ENCODE measurements around the gene NAALADL2. TPM values are rescaled to one million over a fixed set of nuclear protein-coding genes. Genes with fewer than 3 reads are reported as not detected.

Gene NAALADL2
- polyA plus RNA-seq, 1 donor, result 5.9 TPM

DNA sequence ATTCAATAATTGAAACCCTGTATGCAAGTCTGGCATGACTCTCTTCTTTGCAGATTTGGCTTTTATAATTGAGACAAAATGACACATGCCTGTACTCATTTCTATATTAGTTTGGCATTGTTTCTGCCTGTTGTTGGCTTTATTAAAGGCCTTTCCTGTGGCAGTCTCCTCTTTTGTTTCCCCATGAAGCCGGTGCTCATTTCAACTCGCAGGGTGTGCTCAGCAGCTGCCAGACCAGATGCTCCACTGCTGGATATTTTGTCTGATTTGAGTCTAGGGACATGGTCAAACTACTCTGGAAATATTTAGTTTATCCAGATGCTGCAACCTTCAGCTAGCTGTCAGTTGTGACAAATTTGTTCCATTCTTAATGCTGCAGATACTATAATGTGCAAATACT lies 445.3 kb downstream of the NAALADL2 start:
- DNase-seq (ENCODE audit: low read depth), result peak; percentile 91

DNA sequence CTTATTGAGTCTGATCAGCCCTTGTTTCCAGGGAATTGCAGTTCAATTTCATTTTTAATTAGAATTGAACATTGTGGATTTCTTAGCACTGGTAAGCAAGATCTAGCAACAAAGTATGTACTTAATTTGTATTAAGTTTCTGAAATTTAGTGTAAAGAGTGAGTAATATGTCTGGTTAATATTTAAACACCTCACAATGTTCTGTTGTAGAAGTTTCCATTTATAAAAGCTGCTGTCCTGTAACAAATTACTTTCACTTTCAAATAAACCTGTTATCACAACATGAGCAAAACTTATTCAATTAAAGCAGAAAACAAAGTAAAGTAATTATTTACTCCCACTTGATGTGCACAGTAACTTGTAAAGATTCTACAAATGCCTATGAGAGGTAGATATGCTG lies 448.5 kb downstream of the NAALADL2 start:
- no peak for DNase-seq (ENCODE audit: low read depth)

DNA sequence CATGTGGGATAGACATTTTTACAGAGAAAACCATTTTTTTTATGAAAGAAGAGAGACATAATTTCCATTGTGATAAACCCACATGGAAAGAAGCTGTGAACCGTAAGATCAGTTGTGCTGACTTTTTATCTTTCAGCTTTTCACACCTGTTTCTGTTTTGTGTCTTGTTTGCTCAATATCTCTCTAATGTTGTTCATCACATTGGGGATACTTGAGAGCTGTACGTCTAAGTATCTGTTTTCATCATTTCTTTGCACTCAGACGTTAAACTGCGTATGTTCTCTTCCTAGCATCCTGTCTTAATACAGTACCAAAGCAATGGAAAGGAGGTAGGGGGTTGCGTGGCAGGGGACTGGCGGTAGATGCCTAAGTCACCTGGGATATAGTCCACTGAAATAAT lies 449.0 kb downstream of the NAALADL2 start:
- DNase-seq (ENCODE audit: low read depth), result no peak

DNA sequence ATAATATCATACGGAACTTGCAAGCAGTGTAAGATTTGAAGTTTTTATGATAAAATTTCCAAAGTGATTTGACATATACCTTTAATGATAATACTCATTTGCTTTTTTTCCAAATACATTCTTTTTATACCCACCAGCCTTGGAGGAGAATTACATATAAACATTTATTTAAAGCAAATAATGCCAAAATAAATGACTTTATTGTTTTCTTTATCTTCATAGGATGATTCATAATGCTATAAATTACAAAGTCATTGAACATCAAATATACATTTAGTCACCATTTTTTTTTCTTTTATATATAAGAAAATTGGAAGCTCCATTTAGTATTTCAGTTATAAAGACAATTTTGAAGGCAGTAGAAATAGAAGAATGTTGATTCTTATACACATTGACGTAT lies 450.9 kb downstream of the NAALADL2 start:
- DNase-seq (ENCODE audit: low read depth), result no peak

DNA sequence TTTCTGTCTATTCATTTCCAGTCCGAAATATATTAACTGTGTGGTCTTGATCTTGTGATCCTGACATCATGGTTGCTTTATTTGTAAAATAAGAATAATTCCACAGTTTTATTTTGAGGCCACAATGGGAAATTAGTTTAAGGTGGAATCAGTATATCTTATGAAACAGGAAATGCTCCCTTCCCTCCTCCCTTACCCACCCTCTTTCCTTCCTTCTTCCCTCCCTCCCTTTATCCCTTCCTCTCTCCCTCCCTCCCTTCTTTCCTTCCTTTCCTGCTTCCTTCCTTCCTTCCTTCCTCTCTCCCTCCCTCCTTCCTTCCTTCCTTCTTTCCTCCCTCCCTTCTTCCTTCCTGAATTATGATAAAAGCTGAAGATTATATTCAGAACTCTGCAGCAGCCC lies 452.3 kb downstream of the NAALADL2 start:
- no peak for DNase-seq (ENCODE audit: low read depth)

DNA sequence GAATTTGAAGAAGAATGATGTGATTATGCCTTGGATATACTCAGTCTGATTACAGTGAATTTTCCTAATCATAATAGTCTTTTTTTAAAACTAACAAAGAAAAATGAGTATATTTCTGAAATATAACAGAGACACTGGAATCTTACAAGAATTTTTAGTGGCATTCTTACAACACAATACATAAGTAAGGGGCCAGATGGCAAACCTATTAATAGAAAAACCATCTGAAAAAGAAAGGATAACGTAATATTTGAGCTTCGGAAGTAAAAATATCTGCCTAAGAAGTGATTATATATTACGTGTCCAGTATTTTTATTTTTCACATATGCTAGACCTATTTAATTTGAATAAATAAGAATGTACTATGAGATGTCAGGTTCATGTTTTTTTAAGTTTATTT lies 452.8 kb downstream of the NAALADL2 start:
- no peak for DNase-seq (ENCODE audit: low read depth)

DNA sequence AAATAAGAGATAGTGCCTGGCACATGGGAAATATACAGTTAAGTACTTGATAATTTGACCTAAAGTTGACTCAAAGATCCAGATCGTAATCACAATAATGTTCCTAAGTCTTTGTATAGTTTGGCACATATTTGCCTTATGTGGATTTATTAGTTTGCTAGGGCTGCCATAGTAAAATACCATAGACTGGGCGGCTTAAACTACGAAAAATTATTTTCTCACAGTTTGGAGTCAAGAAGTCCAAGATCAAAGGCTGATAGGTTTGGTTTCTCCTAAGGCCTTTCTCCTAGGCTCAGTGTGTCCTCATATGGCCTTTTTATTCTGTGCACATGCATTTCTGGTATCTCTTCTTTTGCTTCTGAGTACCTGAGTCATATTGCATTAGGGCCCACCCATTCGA lies 453.7 kb downstream of the NAALADL2 start:
- DNase-seq (ENCODE audit: low read depth), result no peak

DNA sequence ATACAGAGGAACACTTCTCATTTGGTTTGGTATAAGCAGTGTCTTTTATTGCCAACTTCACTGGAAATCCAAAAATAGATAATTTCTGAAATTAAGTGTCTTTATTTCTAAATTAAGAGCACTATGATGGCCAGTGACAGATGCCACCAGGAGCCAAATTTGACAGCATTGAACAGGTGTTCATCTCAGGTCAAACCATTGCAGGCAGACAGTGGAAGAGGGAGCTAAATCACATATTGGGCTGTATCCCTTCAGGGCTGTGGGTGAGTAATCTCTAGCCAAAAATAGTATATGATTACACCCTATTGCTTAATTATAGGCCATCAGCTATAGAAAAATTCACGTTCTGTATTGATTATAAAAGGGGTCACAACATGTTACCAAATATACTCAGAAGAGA lies 457.7 kb downstream of the NAALADL2 start:
- DNase-seq (ENCODE audit: low read depth), result no peak

DNA sequence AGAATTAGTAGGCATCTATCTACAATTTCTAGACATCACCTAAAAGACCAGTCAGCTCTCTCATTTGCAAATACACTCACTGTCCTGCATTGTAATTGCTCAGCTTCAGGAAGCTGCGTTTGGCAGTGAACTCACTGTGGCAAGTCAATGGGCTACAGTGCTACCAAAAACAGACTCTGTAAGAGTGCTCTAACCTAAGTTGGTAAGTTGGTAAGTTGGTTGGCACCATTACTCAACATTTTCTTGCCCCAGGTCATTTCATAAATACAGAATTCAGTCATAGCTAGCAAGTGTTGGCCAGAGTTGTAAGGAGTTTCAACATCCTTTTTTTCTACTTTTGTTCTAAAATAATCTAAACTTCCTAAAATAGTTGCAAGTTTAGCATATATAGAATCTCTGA lies 466.3 kb downstream of the NAALADL2 start:
- DNase-seq (ENCODE audit: low read depth), result no peak

DNA sequence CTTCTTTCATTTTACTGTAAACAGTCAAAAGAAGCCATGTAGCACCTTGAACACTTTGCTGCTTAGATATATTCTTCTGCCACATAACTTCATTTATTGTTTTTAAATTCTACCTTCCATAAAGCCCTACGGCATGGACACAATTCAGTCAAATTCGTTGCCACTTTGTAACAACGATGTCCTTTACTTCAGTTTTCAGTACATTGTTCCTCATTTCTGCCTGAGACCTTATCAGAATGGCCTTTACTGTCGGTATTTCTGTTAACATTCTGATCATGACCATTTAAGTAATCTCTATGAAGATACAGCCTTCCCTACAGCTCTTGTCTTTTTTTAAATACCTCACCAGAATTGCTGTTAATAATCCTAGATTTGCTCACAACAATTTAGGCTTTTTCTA lies 466.9 kb downstream of the NAALADL2 start:
- no peak for DNase-seq (ENCODE audit: low read depth)

DNA sequence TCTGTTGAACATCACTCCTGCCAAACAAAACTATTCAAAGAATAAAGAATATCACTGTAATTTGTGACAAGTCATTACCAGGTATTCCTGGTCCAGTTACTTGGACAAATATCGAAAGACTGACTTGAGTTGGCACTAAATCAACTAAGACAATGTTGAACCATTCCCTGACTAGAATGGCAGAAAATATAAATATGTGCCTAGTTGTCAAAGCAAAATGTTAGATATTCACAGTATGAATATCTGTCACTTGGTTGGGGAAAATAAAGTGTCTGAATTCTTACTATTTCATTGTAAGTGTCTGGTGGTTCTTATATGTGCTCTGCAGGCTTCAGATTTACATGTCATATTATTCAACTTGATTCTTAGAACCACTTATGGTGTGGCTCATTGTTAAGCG lies 470.2 kb downstream of the NAALADL2 start:
- DNase-seq (ENCODE audit: low read depth), result no peak

DNA sequence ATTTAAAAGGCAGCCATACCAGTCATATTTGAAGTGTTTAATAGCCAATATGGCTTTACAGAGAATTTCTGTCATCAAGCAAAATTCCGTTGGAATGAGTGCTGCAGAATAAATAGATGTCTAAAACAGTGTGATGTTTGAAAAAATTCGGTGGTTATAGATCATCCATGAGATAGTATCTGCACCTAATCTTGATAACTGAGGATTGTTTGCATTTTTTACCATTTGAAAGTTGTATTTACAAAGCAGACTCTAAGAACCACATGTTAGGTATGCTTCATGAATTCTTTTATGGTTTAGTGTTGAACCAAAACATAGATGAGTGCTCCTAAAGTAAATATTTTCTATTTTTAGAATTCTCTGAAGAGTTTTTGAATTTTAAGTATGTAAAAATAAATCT lies 476.1 kb downstream of the NAALADL2 start:
- no peak for DNase-seq (ENCODE audit: low read depth)

DNA sequence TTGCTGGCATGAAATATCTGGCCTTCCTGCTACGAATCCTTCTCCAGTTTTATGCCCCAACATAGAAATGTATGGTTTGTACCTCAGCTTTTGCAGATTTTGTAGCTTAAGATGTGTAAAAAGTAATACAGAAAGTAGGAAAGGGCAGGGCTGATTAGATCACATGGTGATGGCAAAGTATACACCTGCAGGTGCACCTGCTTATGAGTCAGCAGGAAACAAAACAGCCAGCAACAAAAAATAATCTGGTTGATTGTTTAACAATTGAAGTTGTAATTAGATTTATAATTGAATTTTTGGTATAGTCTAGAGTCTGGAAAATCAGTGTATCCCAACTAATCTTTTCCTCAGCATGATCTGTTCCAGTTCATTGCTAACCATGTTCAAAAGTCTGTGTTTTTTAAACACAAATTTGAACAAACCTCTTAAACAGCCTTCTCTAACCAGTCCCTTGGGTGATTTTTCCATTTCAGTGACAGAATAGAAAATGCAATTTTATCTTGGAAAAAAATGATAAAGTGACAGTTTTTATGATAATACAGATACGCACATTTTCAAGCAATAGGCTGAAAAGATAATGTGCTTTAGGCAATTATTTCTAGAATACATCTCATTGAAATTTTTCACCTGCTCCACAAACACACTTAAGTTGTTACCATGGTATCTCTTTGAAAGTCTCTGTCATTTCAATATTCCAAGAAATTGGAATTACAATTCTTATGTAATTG lies 477.4 kb downstream of the NAALADL2 start:
- DNase-seq (ENCODE audit: low read depth), result no peak

DNA sequence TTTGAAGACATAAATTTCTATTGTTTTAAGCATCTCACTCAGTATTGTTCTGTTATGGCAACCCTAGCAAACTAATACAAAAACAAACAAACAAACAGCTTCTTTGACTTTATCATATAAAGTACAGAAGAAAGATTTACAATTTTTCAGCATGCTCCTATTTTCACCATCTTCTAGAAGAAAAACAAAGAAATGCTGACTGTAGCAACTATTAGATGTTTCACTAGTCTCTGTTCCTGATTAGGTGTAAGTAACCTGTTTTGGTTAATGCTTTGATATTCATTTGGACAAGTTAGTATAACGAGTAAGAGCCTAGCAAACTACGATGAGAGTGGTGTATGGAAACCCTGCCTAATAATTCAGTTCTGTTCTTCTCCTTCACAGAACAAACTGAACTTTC lies 478.5 kb downstream of the NAALADL2 start:
- no peak for DNase-seq (ENCODE audit: low read depth)

DNA sequence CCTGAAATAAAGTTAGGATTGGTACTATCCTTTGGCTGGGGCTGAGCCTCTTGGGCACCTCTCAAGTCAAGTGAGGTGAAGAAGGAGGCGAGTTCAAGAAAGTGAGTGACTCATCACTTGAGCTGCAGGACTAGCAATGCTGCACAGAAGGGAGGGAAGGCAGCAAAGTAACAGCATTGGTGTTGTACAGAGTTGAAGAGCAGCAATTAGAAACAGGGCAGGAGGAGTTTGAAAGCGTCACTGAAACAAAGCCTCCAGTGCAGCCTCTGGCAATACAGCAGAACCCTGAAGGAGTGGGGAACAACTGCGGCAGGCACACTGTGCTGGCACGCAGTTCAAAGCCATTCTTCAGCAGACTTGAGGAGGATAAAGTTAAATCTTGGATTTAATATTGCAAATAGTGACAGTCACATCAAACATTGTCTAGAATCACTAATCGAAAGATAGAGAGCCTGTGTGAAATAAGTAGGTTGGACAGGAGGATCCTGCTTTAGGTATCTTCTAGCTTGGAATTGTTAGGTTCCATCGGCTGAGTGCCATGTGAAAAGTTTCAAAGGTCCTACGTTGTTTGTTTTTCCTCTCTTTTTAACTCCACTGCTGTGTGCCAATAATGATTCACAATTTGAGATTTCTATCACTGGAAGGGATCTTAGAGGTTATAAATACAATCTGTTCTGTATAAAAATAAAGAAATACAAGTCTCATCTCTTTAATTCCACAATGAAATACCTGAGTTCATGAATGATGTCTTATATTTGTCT lies 479.8 kb downstream of the NAALADL2 start:
- DNase-seq (ENCODE audit: low read depth), result no peak

DNA sequence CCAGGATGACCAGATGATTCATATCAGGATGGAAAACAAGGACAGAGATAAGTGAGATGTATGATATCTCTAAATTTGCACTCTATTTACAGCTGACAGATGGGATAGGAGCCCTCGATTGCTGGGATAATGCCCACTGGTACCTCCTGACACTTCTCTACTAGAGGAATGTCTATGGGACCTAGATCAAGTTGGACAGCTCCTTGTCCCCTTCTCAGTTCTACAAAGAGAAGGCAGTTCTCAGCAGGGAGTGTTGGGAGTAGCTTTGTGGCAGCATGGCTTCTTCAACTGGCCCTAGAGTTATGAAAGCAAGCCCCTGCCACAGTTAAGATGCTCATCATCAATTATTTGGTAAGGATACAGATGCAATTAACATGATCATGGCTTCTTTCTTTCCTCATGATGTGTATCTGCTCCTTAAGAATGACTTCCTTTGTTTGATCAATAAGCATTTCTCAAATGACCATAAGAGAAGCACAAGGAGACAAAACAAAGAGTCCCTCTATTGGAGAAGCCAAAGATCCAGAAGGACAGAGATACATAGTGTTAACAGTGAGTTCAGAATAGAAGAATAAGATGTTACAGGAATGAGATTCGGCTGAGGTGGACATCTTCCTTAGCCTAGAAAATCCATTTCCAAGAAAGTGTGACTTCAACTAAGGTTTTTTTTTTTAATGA lies 481.3 kb downstream of the NAALADL2 start:
- DNase-seq (ENCODE audit: low read depth), result no peak

DNA sequence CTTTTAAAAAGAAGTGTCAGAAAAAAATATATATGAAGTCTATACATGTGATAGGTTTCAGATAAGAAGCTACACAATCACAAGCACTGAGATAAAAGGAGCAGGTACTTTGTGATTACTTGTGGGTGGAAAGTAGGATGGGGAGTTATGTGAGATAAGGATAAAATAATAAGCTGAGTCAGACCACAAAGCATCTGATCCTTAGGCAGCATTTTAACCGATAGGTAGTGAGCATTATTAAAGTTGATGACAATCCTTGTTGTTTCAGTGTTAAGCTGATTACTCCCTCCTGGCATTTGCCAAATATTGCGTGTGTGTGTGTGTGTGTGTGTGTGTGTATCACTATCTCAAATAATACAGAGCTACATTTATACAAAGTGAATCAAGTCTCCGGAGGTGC lies 483.1 kb downstream of the NAALADL2 start:
- DNase-seq (ENCODE audit: low read depth), result no peak

DNA sequence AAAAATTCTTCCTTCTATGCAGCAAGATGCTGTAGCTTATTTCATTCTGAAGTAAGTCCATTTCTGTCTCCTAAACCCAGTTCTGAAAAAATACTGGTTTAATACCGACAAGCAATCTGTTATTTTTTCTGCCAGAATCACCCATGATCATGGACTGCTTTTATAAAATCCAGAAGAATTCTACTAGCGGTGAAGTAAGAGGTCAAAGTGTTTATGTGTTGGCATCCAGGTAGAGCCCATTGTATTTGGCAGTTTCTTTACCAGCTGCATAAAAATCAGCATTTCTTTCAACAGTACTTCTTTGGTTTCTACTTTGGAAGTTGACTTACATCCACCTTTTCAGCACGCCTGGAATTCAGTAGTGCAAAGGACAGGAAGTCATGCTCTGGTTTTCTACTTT lies 484.8 kb downstream of the NAALADL2 start:
- no peak for DNase-seq (ENCODE audit: low read depth)

DNA sequence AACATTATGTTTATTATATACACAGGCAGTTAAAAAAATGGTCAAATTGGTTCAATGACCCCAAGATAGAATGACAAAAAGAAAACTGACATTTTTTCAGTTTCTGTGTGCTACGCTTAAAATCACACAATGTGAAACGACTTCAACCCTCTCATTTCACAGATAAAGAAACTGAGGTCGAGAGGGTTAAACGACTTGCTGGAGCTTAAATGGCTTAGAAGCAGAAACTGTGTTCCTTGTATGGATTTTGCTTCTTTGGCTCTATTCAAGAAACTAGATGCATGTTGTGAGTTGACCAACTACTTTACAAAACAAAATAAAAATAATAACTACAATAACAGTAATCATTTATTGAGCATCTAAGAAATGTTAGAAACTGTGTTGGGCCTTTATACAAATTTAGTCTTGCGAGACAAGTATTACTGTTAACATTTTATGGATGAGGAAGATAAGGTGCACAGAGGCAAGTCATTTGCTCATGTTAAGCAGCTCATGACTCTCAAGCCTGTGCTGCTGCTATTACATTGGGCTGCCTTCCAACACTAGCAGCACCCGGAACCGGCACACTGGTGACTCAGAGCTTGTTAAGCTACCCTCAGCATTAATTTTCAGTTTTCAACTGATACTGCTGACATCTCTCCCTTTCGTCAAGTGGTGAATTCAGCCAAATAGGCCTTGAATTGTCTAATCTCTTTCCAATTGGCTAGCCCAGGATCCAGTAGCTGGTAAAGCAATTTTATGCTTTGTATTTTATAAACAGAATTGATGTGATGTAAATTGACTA lies 487.6 kb downstream of the NAALADL2 start:
- no peak for DNase-seq (ENCODE audit: low read depth)

DNA sequence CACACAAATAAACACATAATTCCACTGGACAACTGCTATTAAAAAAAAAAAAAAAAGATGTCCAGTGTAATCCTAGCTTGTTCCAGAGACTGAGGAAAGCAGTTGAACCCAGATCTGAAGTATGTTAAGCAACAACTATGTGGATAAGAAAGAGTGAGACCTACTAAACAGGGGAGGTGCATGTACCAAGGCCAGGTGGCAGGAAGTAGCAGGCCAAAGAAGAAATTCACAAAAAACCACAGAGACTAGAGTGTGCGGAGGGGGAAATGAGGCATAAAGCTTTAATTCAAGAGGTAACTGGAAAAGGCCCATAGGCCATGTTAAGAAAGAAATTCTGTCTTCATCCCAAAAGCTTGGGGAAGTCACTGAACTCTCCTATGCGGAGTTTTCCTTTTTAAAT lies 490.0 kb downstream of the NAALADL2 start:
- no peak for DNase-seq (ENCODE audit: low read depth)

DNA sequence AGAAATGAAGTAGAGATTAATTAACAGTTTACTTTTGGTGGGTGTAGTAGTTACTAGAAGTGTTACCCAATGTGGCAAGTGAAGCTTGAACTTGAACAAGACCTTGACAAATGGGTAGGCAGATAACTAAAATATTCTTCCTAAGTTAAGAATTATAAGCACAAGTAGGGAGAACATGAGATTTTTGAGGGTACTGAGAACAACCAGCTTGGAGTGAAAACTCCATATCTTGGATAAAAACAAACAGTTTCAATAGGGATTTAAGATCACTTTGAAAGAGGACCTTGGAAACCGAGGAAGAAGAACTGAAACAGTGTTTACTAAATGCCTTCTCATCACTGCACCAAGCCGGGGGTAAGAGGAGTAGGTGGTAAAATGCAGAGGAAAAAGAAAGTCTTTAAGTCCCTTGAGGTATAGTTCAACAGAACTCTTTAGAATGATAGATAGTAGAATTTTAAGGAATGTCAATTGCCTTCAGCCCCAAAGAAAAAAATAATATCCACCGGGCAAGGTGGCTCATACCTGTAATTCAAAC lies 496.7 kb downstream of the NAALADL2 start:
- DNase-seq (ENCODE audit: low read depth), result no peak

DNA sequence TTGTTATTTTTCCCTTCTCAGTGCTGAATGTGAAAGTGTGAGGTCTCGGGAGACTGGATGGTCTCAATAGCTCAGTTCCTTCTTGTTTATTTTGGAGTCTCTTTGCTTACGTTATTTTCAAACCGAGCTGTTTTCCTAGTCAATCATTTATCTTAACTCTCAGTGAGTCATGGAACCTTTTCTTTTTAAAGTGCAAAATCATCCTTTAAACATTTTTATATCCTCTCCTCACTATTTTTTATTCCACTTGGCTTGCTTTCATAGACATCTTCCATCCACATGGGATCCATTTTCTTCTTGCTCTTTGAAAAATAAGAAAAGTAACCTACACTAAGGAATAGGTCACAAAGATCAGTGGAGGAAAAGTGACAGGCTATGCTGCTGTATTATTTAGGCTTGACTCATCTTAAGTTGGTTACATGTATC lies 497.8 kb downstream of the NAALADL2 start:
- DNase-seq (ENCODE audit: low read depth), result no peak

All from forelimb muscle (tissue), 1 donor.